T-helper 1 cell treated with Interleukin-12 subunit alpha and Interleukin-12 subunit beta and Interleukin-4 antibody, amounts not matched to agents 30 ng/mL and 1 ng/mL, for 36 hours (primary cell): ENCODE measurements around the gene SPINK14. TPM values are rescaled to one million over a fixed set of nuclear protein-coding genes. Genes with fewer than 3 reads are reported as not detected.

Experiments
- intact Hi-C: fragments of 100-400 bp; cut with micrococcal nuclease; formaldehyde crosslinking; loops from one replicate; pipeline ENCODE4 v1.15.1; 2024
- total RNA-seq: library from RNA; stranded (reverse); gene quantifications from 2 replicates; pipeline ENCODE4 v1.2.3, GENCODE V29; 2022

The SPINK14 gene
- total RNA-seq = not detected in 2 replicates

GRCh38 chr5:148168246-148168645 lies at the start of gene SPINK14:
SPINK14 (plus strand) TSS chr5:148168546; CDS start chr5:148169733, 1,187 bp downstream.
- intact Hi-C loops = no loop called here

GRCh38 chr5:148120317-148120716 lies 48.0 kb upstream of the SPINK14 start:
- intact Hi-C loops = loop anchor here (5.0 kb wide), 1 partner anchor 168 kb away; no protein-coding TSS in a partner anchor

- intact Hi-C loops = no loop called here
These were observed 42.7 kb upstream of the SPINK14 start for GRCh38 chr5:148125641-148126040.

GRCh38 chr5:148135091-148136048 lies 33.0 kb upstream of the SPINK14 start:
- intact Hi-C loops = no loop called here

GRCh38 chr5:148140846-148141245 lies 27.5 kb upstream of the SPINK14 start:
- intact Hi-C loops = no loop called here

- intact Hi-C loops = no loop called here
These were observed 26.7 kb upstream of the SPINK14 start for GRCh38 chr5:148141645-148142044.

GRCh38 chr5:148145916-148146315 lies 22.4 kb upstream of the SPINK14 start:
- intact Hi-C loops = no loop called here

- intact Hi-C loops = no loop called here
These were observed 21.9 kb upstream of the SPINK14 start for GRCh38 chr5:148146487-148146886.

- intact Hi-C loops = no loop called here
These were observed 20.9 kb upstream of the SPINK14 start for GRCh38 chr5:148147415-148147814.

- intact Hi-C loops = no loop called here
These were observed 16.5 kb upstream of the SPINK14 start for GRCh38 chr5:148151872-148152271.

- intact Hi-C loops = no loop called here
These were observed 15.6 kb upstream of the SPINK14 start for GRCh38 chr5:148152781-148153180.

GRCh38 chr5:148156609-148157008 lies 11.7 kb upstream of the SPINK14 start:
- intact Hi-C loops = no loop called here

GRCh38 chr5:148162038-148162437 lies 6.3 kb upstream of the SPINK14 start:
- intact Hi-C loops = no loop called here

- intact Hi-C loops = no loop called here
These were observed 5.0 kb upstream of the SPINK14 start for GRCh38 chr5:148163345-148163744.

GRCh38 chr5:148166550-148167283 lies 1.6 kb upstream of the SPINK14 start:
- intact Hi-C loops = no loop called here

- intact Hi-C loops = no loop called here
These were observed 4.0 kb downstream of the SPINK14 start for GRCh38 chr5:148172377-148172776.

- intact Hi-C loops = no loop called here
These were observed 8.1 kb downstream of the SPINK14 start for GRCh38 chr5:148176480-148176879.

- intact Hi-C loops = no loop called here
These were observed 8.9 kb downstream of the SPINK14 start for GRCh38 chr5:148177207-148177606.

- intact Hi-C loops = loop anchor here (1.0 to 2.0 kb wide), 6 partner anchors 195 to 935 kb away; no protein-coding TSS in a partner anchor
These were observed 11.0 kb downstream of the SPINK14 start for GRCh38 chr5:148179234-148179824.

GRCh38 chr5:148186248-148187003 lies 18.1 kb downstream of the SPINK14 start:
- intact Hi-C loops = loop anchor here (1.0 kb wide), 2 partner anchors 197 to 434 kb away; partner anchors contain the start of gene FBXO38

- intact Hi-C loops = no loop called here
These were observed 22.7 kb downstream of the SPINK14 start for GRCh38 chr5:148191010-148191409.
